Activated naive CD8-positive, alpha-beta T cell treated with anti-CD3 and anti-CD28 coated beads for 36 hours (primary cell): ENCODE results near the gene FERMT2. TPM values are rescaled to one million over a fixed set of nuclear protein-coding genes. Genes with fewer than 3 reads are reported as not detected.

Experiments
- DNase-seq: peaks from one replicate; pipeline ENCODE4 v3.0.0; 2021
- H3K27ac Mint-ChIP-seq: one replicate; pipeline ENCODE4 v1.8.0; 2022; ENCODE audit warnings: mild to moderate bottlenecking, moderate library complexity, mixed read lengths
- H3K27me3 Mint-ChIP-seq: one replicate; pipeline ENCODE4 v1.8.0; 2022; ENCODE audit warnings: mild to moderate bottlenecking, mixed read lengths
- H3K36me3 Mint-ChIP-seq: one replicate; pipeline ENCODE4 v1.8.0; 2021; ENCODE audit warnings: mild to moderate bottlenecking, mixed read lengths
- H3K4me1 Mint-ChIP-seq: one replicate; pipeline ENCODE4 v1.8.0; 2021; ENCODE audit warnings: mixed read lengths
- H3K4me3 Mint-ChIP-seq: one replicate; pipeline ENCODE4 v1.8.0; 2022; ENCODE audit warnings: mild to moderate bottlenecking, moderate library complexity, mixed read lengths
- H3K9me3 Mint-ChIP-seq: one replicate; pipeline ENCODE4 v1.8.0; 2022; ENCODE audit warnings: mixed read lengths
- total RNA-seq, 2 experiments: library from RNA; stranded (reverse); gene quantifications; one replicate each; pipeline ENCODE4 v1.2.3, GENCODE V29; 2021

Gene FERMT2
- total RNA-seq, 2 experiments from 2014 or later: 1.3 to 2.3 TPM

DNA sequence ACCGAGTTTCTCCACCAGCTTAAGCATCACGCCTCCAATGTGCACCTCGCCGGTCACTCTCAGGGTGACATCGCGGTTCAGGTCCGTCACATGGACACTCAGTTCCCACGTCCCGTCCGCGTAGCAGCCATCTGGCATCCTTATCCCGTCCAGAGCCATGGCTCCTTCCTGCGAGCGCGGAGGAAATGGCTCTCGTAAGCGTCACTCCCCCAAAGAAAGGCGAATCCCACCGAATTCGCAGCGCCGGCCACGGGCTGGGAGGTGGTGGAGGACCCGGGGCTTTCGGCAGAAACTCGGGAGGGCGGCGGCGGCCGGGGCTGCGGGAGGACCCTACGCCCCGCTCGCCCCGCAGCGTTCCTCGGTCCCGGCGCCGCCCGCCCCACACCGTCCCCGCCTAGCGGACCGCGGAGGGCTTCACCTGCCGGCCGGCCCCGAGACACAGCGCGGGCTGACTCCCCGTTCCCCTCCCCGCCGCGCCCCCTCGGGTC lies 396 bp downstream of the FERMT2 start:
- Mint-ChIP-seq H3K9me3 (no peaks in the 10 kb centered on the region), H3K27me3 (peaks cover 60% of the 10 kb centered on the region), H3K4me1 (peaks cover 36% of the 10 kb centered on the region), H3K36me3 (no peaks in the 10 kb centered on the region), H3K4me3 (peak overlapping the region; percentile 82), H3K27ac (no peak overlapping the region)
- DNase-seq: no peak

- H3K27ac Mint-ChIP-seq: no peak overlapping the region
- no peaks in the 10 kb centered on the region for H3K9me3 Mint-ChIP-seq
- H3K4me1 Mint-ChIP-seq: peaks cover 34% of the 10 kb centered on the region
- no peak for DNase-seq
- H3K4me3 Mint-ChIP-seq: peak overlapping the region; percentile 82
- H3K36me3 Mint-ChIP-seq: no peaks in the 10 kb centered on the region
- H3K27me3 Mint-ChIP-seq: peaks cover 66% of the 10 kb centered on the region
Measured at GRCh38 chr14:52949711-52950409, 990 bp downstream of the FERMT2 start.

DNA sequence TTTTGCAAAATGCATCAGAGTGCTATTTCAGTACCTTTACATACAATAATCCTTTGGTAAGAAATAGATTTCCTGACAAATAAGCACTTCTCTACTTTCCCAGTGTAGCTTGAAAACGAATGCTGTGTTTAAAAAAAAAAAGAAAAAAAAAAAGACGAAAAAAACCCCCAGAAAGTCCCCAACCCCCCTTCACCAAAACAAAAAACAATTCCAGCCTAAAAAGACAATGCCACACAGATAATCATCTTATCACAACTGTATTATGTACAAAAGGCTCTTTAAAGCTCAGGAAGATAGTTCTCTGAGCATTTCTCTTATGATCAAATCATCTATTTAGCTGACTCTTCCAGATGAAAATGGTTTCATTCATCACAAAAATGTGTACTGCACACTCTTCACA lies 1.6 kb downstream of the FERMT2 start:
- Mint-ChIP-seq H3K9me3 (no peaks in the 10 kb centered on the region), H3K4me3 (peak overlapping the region; percentile 82), H3K27ac (no peak overlapping the region), H3K27me3 (peaks cover 71% of the 10 kb centered on the region), H3K4me1 (peaks cover 28% of the 10 kb centered on the region), H3K36me3 (no peaks in the 10 kb centered on the region)
- DNase-seq: no peak

DNA sequence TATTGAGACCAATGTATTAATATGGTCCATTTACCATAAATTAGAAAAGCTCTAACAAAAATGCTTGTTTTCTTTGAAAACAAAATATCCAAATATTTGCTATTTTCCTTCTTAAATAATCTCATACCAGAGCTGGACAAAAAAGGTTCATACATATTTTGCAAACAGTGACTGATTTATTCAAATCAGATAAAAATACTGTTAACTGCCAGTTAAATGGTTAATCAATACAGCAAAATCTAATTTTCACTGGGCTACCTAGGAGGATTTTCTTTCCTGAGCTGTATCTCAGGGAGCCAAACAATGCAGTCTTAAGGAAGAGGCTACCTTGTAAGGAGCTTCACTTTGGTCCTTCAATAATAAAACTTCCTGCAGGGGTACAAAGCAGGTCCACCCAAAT lies 2.0 kb downstream of the FERMT2 start:
- Mint-ChIP-seq H3K4me3 (no peak overlapping the region), H3K36me3 (no peaks in the 10 kb centered on the region), H3K9me3 (no peaks in the 10 kb centered on the region), H3K27me3 (peaks cover 73% of the 10 kb centered on the region), H3K27ac (no peak overlapping the region), H3K4me1 (peaks cover 24% of the 10 kb centered on the region)
- no peak for DNase-seq

DNA sequence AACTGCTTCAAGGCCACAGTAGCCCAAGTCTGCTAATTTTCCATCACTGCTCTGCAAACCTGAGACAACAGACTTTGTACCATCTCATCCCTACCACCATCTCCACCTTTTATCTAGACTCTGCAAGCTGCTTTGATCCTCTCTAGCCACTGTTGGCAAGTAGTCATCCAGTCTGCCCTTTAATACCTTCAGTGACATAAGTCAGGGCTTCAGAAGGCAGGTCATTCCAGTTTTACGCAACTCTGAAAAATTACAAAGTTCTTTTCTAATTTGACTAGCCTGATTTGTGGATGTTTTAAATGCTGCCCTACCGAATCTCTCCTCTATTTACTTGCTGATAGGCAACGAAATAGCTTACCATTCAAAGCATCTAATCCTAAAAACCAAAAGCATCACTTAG lies 2.8 kb downstream of the FERMT2 start:
- Mint-ChIP-seq H3K4me1 (peaks cover 23% of the 10 kb centered on the region), H3K27me3 (peaks cover 71% of the 10 kb centered on the region), H3K27ac (no peak overlapping the region), H3K9me3 (no peaks in the 10 kb centered on the region), H3K4me3 (no peak overlapping the region), H3K36me3 (no peaks in the 10 kb centered on the region)
- DNase-seq: no peak

GRCh38 chr14:52944254-52944653 lies 6.6 kb downstream of the FERMT2 start:
- Mint-ChIP-seq H3K27me3 (peaks cover 43% of the 10 kb centered on the region), H3K4me3 (no peak overlapping the region), H3K4me1 (peaks cover 2% of the 10 kb centered on the region), H3K9me3 (no peaks in the 10 kb centered on the region), H3K36me3 (no peaks in the 10 kb centered on the region), H3K27ac (no peak overlapping the region)
- no peak for DNase-seq

- Mint-ChIP-seq H3K27me3 (peaks cover 9% of the 10 kb centered on the region), H3K9me3 (no peaks in the 10 kb centered on the region), H3K4me1 (peaks cover 2% of the 10 kb centered on the region), H3K36me3 (no peaks in the 10 kb centered on the region), H3K27ac (no peak overlapping the region), H3K4me3 (no peak overlapping the region)
- no peak for DNase-seq
Measured at GRCh38 chr14:52939427-52939826, 11.4 kb downstream of the FERMT2 start.

DNA sequence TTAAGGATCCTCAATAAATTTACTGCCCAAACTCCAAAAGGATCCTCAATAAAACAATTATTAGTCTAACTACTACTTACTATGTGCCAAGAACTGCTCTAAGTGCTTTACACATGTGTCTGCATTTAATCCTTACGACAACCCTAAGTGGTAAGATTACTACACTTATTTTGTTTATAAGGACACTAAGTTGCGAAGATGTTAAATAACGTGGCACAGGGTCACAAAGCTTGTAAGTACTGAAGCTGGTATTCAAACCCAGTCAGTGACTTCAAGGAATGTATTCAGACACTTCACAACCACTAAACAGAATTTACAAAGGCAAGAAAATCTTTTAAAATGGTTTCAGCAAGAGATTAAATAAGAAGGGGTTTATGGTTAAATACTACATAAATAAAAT lies 13.0 kb downstream of the FERMT2 start:
- H3K27ac Mint-ChIP-seq: no peak overlapping the region
- peaks cover 5% of the 10 kb centered on the region for H3K27me3 Mint-ChIP-seq
- H3K9me3 Mint-ChIP-seq: no peaks in the 10 kb centered on the region
- peaks cover 4% of the 10 kb centered on the region for H3K4me1 Mint-ChIP-seq
- no peak for DNase-seq
- no peak overlapping the region for H3K4me3 Mint-ChIP-seq
- H3K36me3 Mint-ChIP-seq: no peaks in the 10 kb centered on the region

GRCh38 chr14:52937306-52937705 lies 13.5 kb downstream of the FERMT2 start:
- peaks cover 5% of the 10 kb centered on the region for H3K27me3 Mint-ChIP-seq
- DNase-seq: no peak
- no peak overlapping the region for H3K4me3 Mint-ChIP-seq
- H3K36me3 Mint-ChIP-seq: no peaks in the 10 kb centered on the region
- peaks cover 4% of the 10 kb centered on the region for H3K4me1 Mint-ChIP-seq
- H3K9me3 Mint-ChIP-seq: no peaks in the 10 kb centered on the region
- no peak overlapping the region for H3K27ac Mint-ChIP-seq

DNA sequence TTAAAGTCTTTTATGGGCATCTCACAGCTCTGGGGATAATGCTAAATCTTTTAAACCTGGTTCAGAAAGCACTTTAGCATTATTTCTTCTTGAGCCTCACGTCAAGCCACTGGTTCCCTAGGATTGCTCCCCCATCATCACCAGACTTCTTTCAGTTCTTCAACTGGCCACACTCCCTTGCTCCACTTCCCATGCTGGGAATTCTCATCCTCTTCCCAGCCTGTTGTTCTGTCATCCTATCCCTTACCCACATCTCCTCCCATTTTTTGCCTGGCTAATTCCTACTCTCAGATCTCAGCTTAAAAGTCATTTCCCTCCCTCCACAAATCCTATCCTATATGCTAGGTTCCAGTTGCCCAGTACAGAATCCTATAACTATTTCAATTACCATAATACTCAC lies 14.4 kb downstream of the FERMT2 start:
- Mint-ChIP-seq H3K27me3 (peaks cover 5% of the 10 kb centered on the region), H3K4me1 (peaks cover 4% of the 10 kb centered on the region), H3K9me3 (no peaks in the 10 kb centered on the region)

DNA sequence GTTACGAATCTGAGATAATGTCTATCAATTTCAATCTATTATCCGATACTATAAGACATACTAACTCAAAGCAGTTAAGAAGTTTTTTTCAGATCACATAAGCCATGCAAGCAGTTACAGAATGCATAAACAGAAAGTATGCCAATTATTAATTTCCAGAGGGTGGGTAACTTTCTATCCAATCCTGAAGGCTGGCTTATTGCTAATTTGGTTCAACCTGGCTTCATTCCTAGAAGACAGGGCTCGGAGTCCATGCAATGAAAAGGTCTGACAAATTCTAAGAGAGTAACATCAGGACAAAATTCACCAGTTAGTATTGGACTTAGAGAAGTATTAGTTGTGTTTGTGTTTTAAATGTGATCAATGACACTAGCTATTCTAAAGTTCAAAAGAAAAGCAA lies 15.0 kb downstream of the FERMT2 start:
- H3K36me3 Mint-ChIP-seq: no peaks in the 10 kb centered on the region
- no peak for DNase-seq
- no peaks in the 10 kb centered on the region for H3K9me3 Mint-ChIP-seq
- peaks cover 5% of the 10 kb centered on the region for H3K27me3 Mint-ChIP-seq
- no peak overlapping the region for H3K27ac Mint-ChIP-seq
- H3K4me1 Mint-ChIP-seq: peaks cover 4% of the 10 kb centered on the region
- no peak overlapping the region for H3K4me3 Mint-ChIP-seq

More for the DNA sequence above, 14.4 kb downstream of the FERMT2 start:
- DNase-seq: no peak
- Mint-ChIP-seq H3K27ac (no peak overlapping the region), H3K36me3 (no peaks in the 10 kb centered on the region), H3K4me3 (no peak overlapping the region)

- Mint-ChIP-seq H3K4me1 (peaks cover 4% of the 10 kb centered on the region), H3K27me3 (peaks cover 5% of the 10 kb centered on the region), H3K27ac (no peak overlapping the region), H3K36me3 (no peaks in the 10 kb centered on the region), H3K9me3 (no peaks in the 10 kb centered on the region), H3K4me3 (no peak overlapping the region)
- DNase-seq: no peak
Measured at GRCh38 chr14:52934762-52935161, 16.1 kb downstream of the FERMT2 start.

DNA sequence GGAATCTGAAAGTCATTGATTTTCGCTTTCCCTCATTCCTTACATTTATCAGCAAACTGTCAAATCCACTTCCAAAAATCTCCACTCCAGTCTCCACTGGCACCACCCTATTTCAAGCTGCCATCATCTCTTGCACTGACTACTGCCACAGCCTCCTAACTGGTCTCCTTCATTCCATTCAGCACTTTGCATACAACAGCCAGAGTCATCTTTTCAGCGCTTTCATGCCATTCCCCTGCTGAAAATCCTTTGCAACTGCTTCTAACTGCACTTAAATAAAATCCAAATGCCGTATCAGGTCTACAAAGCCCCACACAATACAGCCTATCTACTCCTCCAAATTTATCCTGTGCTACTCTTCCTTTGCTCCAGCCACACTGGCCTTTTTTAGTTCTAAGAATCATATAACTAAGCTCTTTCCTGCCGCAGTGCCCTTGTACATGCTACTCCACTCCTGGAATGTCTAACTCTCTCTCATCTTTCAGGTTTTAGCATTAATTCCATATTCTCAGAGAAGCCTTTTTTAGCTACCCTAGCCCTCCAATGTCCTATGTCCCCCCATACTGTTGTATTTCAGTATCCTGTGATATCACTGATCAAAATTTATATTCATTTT lies 21.6 kb downstream of the FERMT2 start:
- no peak overlapping the region for H3K4me3 Mint-ChIP-seq
- H3K27me3 Mint-ChIP-seq: no peaks in the 10 kb centered on the region
- H3K27ac Mint-ChIP-seq: no peak overlapping the region
- H3K36me3 Mint-ChIP-seq: no peaks in the 10 kb centered on the region
- H3K9me3 Mint-ChIP-seq: no peaks in the 10 kb centered on the region
- H3K4me1 Mint-ChIP-seq: no peaks in the 10 kb centered on the region
- no peak for DNase-seq

GRCh38 chr14:52926953-52927352 lies 23.9 kb downstream of the FERMT2 start:
- DNase-seq: no peak
- no peaks in the 10 kb centered on the region for H3K9me3 Mint-ChIP-seq
- no peak overlapping the region for H3K4me3 Mint-ChIP-seq
- no peaks in the 10 kb centered on the region for H3K36me3 Mint-ChIP-seq
- H3K27me3 Mint-ChIP-seq: no peaks in the 10 kb centered on the region
- no peaks in the 10 kb centered on the region for H3K4me1 Mint-ChIP-seq
- no peak overlapping the region for H3K27ac Mint-ChIP-seq

- H3K9me3 Mint-ChIP-seq: no peaks in the 10 kb centered on the region
- H3K36me3 Mint-ChIP-seq: no peaks in the 10 kb centered on the region
- H3K27me3 Mint-ChIP-seq: no peaks in the 10 kb centered on the region
- DNase-seq: no peak
- H3K27ac Mint-ChIP-seq: no peak overlapping the region
- no peak overlapping the region for H3K4me3 Mint-ChIP-seq
- peaks cover 4% of the 10 kb centered on the region for H3K4me1 Mint-ChIP-seq
Measured at GRCh38 chr14:52923902-52924575, 26.8 kb downstream of the FERMT2 start.
